DOHH2 (cell line): Measurements from ENCODE around the gene IFNA7.
"Not testable (repeated sequence)": the region's sequence is repeated elsewhere in the genome, so short reads cannot be mapped to it uniquely, and the experiment has no call there.

ENCODE experiments used
- CTCF ChIP-seq: fragments of 200-600 bp; sonication (generic); IDR thresholded peaks from one replicate; pipeline ENCODE4 v1.5.1; 2014; ENCODE audit warnings: antibody characterized with exemption, mild to moderate bottlenecking, low read depth, low read length; ENCODE audit not compliant: poor library complexity, severe bottlenecking
- EZH2phosphoT487 ChIP-seq: fragments of 200-600 bp; sonication (generic); IDR thresholded peaks from 2 replicates; pipeline ENCODE4 v1.6.1; 2017; ENCODE audit warnings: borderline replicate concordance, mild to moderate bottlenecking, antibody characterized with exemption, low read length, moderate library complexity, mixed read lengths

GRCh38 chr9:21212160-21212559 lies 10.2 kb upstream of the IFNA7 start:
- not testable (repeated sequence) for TF ChIP-seq CTCF, EZH2phosphoT487
